SK-N-SH (cell line): ENCODE data around the gene PLA2G2C.

ENCODE experiments used
- CHD2 ChIP-seq: fragments of 150-350 bp; IDR thresholded peaks from 2 replicates; pipeline ENCODE4 v1.6.1; 2018; ENCODE audit warnings: low read length; ENCODE audit not compliant: partially characterized antibody
- CTCF ChIP-seq: fragments of 200-600 bp; sonication (generic); IDR thresholded peaks from 2 replicates; pipeline ENCODE4 v1.6.1; 2017; ENCODE audit warnings: antibody characterized with exemption, mild to moderate bottlenecking, moderate library complexity
- JUND ChIP-seq: IDR thresholded peaks from 2 replicates; pipeline ENCODE4 v1.4.0; 2012
- MAX ChIP-seq: IDR thresholded peaks from 2 replicates; pipeline ENCODE4 v1.4.0; 2012; ENCODE audit warnings: low read depth
- MXI1 ChIP-seq: IDR thresholded peaks from 2 replicates; pipeline ENCODE4 v1.6.1; 2012; ENCODE audit warnings: mild to moderate bottlenecking, low read depth, low read length, improper control_type of control experiment
- POLR2AphosphoS5 ChIP-seq: IDR thresholded peaks from 2 replicates; pipeline ENCODE4 v1.6.1; 2012; ENCODE audit warnings: low read depth, low read length
- RAD21 ChIP-seq: IDR thresholded peaks from 2 replicates; pipeline ENCODE4 v1.6.1; 2012; ENCODE audit warnings: mild to moderate bottlenecking, low read length
- RCOR1 ChIP-seq: fragments of 150-350 bp; IDR thresholded peaks from 2 replicates; pipeline ENCODE4 v1.6.1; 2017; ENCODE audit warnings: antibody characterized with exemption, low read length
- SMC3 ChIP-seq: IDR thresholded peaks from 2 replicates; pipeline ENCODE4 v1.6.1; 2012; ENCODE audit warnings: low read depth, low read length, improper control_type of control experiment
- TEAD4 ChIP-seq: IDR thresholded peaks from 2 replicates; pipeline ENCODE4 v1.4.0; 2012; ENCODE audit warnings: mild to moderate bottlenecking, borderline replicate concordance; ENCODE audit not compliant: insufficient read depth
- TF ChIP-seq, protein P1 (sequence below): fragments of 150-350 bp; IDR thresholded peaks from 2 replicates; pipeline ENCODE4 v1.6.1; 2017; ENCODE audit warnings: antibody characterized with exemption, low read length, low read depth, borderline replicate concordance

- TF ChIP-seq SMC3, result no peak
- no peak for TF ChIP-seq MXI1
- no peak for TF ChIP-seq RAD21
- no peak for TF ChIP-seq CTCF
- TF ChIP-seq CHD2, result no peak
- no peak for TF ChIP-seq RCOR1
- TF ChIP-seq TEAD4, result no peak
- TF ChIP-seq JUND, result no peak
- TF ChIP-seq, protein P1, sequence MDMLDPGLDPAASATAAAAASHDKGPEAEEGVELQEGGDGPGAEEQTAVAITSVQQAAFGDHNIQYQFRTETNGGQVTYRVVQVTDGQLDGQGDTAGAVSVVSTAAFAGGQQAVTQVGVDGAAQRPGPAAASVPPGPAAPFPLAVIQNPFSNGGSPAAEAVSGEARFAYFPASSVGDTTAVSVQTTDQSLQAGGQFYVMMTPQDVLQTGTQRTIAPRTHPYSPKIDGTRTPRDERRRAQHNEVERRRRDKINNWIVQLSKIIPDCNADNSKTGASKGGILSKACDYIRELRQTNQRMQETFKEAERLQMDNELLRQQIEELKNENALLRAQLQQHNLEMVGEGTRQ, result no peak
- no peak for TF ChIP-seq POLR2AphosphoS5
- no peak for TF ChIP-seq MAX
Observed at GRCh38 chr1:20143734-20144565, 42.4 kb downstream of the PLA2G2C start.
